IPS-18a (cell line): Measurements from ENCODE around the gene IMPDH2.

Source experiments
- H3K27ac ChIP-seq: one replicate; pipeline ENCODE4 v1.5.1; 2013; ENCODE audit warnings: low read length
- H3K27me3 ChIP-seq: one replicate; pipeline ENCODE4 v1.6.1; 2013; ENCODE audit warnings: mild to moderate bottlenecking, low read length; ENCODE audit not compliant: control insufficient read depth, insufficient read depth
- H3K36me3 ChIP-seq: one replicate; pipeline ENCODE4 v1.6.1; 2013; ENCODE audit warnings: low read depth, low read length; ENCODE audit not compliant: control insufficient read depth
- H3K4me1 ChIP-seq: one replicate; pipeline ENCODE4 v1.6.1; 2013; ENCODE audit warnings: low read depth, low read length; ENCODE audit not compliant: control insufficient read depth
- H3K4me3 ChIP-seq: one replicate; pipeline ENCODE4 v1.5.1; 2013; ENCODE audit warnings: low read length
- H3K9ac ChIP-seq: one replicate; pipeline ENCODE4 v1.6.1; 2013; ENCODE audit warnings: mild to moderate bottlenecking, low read length, moderate library complexity
- H3K9me3 ChIP-seq: one replicate; pipeline ENCODE4 v1.6.1; 2013; ENCODE audit warnings: low read depth, low read length; ENCODE audit not compliant: control insufficient read depth

IMPDH2 gene

DNA sequence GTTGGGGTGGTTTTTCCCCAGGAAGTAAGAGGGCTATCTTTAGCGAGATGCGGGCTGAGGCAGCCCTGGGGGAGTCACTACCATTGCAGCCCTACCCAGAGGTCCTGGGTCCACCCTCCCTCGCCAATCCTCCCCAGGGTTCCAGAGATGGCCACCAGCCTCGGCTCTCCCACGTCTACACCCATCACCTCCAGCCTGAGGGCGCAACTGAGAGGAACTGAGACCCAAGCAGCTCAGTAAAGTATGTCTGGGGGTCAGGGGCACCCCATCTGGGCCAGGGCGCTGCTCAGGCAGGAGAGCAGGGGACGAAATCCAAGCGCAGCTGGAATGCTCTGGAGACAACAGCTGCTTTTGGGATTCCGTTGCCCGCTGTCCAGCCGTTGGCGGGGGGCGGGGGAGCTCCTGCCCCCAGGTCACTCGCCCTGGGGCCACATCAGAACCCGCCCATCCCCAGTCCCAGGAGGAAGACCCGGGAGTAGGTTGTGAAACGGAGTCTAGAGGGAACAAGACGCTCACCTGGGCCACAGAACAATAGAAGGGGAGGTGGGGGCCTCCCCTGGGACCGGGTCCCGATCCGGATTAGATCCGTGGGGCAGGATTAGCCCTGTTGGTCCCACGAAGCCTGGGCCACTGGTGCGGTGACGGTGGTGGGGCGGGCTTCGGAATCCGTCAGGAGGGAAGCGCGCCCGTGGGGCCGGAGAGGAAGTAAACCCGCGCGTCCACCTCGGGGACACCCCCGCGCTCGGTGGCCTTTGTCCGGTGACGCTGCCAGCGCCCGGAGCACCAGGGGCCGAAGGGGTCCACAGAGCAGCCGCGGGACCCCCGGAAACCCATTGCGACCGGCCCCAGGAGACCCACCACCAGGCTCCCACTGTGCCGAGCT is 8.6 kb downstream of the IMPDH2 start:
- Histone ChIP-seq H3K27me3 (no peaks in the 10 kb centered on the region), H3K27ac (peak overlapping the region; percentile 72), H3K4me3 (peak overlapping the region; percentile 67), H3K4me1 (peaks cover 6% of the 10 kb centered on the region), H3K9me3 (no peaks in the 10 kb centered on the region), H3K36me3 (peaks cover 31% of the 10 kb centered on the region), H3K9ac (peak overlapping the region; percentile 89)

GRCh38 chr3:49019941-49020329 is 9.3 kb downstream of the IMPDH2 start:
- H3K36me3 ChIP-seq = peaks cover 31% of the 10 kb centered on the region
- H3K9ac ChIP-seq = peak overlapping the region; percentile 89
- no peaks in the 10 kb centered on the region for H3K27me3 ChIP-seq
- H3K27ac ChIP-seq = no peak overlapping the region
- H3K4me1 ChIP-seq = peaks cover 6% of the 10 kb centered on the region
- H3K4me3 ChIP-seq = peak overlapping the region; percentile 67
- no peaks in the 10 kb centered on the region for H3K9me3 ChIP-seq

DNA sequence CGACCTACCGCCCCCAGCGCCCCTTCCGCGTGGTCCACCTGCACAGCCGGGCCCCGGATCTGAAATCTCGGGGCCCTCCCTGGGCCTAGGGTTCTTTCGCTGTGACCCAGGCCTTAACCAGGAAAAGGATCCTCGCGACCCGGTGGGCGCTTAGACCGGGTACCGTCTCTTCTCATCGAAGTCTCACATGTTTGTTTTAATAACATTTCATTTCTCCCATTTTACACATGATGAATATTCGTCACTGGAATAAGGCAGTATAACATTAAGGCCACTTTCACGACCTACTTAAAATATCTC is 10.5 kb downstream of the IMPDH2 start:
- H3K36me3 ChIP-seq = peaks cover 29% of the 10 kb centered on the region
- peaks cover 6% of the 10 kb centered on the region for H3K4me1 ChIP-seq
- H3K9me3 ChIP-seq = no peaks in the 10 kb centered on the region
- H3K4me3 ChIP-seq = peak overlapping the region; percentile 72
- no peaks in the 10 kb centered on the region for H3K27me3 ChIP-seq
- H3K9ac ChIP-seq = peak overlapping the region; percentile 41
- H3K27ac ChIP-seq = no peak overlapping the region

DNA sequence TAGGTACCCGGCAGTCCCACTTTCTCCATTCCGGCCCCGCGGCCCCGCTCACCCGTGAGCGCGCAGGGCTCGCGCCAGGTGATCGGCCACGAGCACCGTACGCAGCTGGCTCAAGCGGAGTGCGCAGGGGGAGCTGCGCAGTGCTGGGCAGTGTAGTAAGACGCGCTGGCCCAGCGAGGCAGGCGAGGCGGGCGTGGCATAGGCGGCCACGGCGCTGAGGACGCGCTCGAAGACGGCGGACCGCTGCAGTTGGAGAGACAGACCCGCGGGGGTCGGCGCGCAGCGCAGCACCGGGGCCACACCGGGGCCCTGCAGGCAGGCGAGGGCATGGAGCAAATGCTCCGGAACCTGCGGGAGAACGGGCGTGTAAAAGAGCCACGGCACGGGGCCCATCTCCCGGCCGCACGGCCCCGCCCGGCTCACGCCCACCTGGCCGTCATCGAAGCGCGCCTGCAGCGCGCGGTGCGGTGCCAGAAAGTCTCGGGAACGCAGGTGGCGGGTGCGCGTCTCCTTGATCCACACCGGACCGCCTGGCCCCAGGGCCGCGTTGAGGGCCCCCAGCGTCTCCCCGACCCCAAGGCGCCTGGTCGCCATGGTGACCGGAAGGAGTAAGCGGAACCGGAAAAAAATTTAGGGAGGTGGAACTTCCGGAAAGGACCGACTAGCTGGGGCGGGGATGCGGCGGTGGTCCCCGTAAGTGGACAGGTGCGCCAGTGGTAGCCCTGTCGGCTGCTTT is 11.1 kb downstream of the IMPDH2 start, which contains the start of gene DALRD3:
TSS of gene DALRD3 (minus strand) at position 610 of the 736 bp plus-strand sequence. CDS start at position 594, 16 bp downstream.
- H3K4me1 ChIP-seq = peaks cover 6% of the 10 kb centered on the region
- H3K4me3 ChIP-seq = peak within 1 kb of the TSS; percentile 72
- H3K27me3 ChIP-seq = no peaks in the 10 kb centered on the region
- peaks cover 30% of the 10 kb centered on the region for H3K36me3 ChIP-seq
- peak within 1 kb of the TSS; percentile 41 for H3K9ac ChIP-seq
- no peak within 1 kb of the TSS for H3K27ac ChIP-seq
- no peaks in the 10 kb centered on the region for H3K9me3 ChIP-seq

GRCh38 chr3:49017229-49017970 is 11.8 kb downstream of the IMPDH2 start:
- peak overlapping the region; percentile 72 for H3K4me3 ChIP-seq
- peaks cover 6% of the 10 kb centered on the region for H3K4me1 ChIP-seq
- H3K27ac ChIP-seq = no peak overlapping the region
- H3K9ac ChIP-seq = peak overlapping the region; percentile 41
- peaks cover 34% of the 10 kb centered on the region for H3K36me3 ChIP-seq
- no peaks in the 10 kb centered on the region for H3K9me3 ChIP-seq
- no peaks in the 10 kb centered on the region for H3K27me3 ChIP-seq

- no peaks in the 10 kb centered on the region for H3K9me3 ChIP-seq
- no peak overlapping the region for H3K4me3 ChIP-seq
- no peaks in the 10 kb centered on the region for H3K27me3 ChIP-seq
- peaks cover 6% of the 10 kb centered on the region for H3K4me1 ChIP-seq
- no peak overlapping the region for H3K27ac ChIP-seq
- H3K9ac ChIP-seq = no peak overlapping the region
- peaks cover 42% of the 10 kb centered on the region for H3K36me3 ChIP-seq
These were observed 12.6 kb downstream of the IMPDH2 start for GRCh38 chr3:49016414-49017228.

DNA sequence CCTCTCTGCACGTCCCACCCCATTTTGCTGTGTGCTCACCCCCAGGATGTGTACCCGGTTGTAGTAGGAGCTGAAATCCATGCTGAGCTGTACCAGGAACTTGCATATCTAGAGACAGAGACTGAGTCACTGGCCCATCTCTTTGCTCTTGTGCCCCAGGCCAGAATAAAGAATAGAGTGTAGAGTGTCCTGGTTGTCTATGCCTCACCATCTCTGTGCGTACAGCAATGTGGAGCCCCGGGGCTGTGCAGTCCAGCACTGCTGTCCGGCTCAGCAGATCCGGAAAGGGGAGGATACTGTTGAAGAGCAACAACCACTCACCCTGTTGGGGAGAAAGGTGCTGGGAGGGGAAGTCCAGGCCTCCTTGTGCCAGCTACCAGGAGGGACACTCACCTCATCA is 13.4 kb downstream of the IMPDH2 start:
- Histone ChIP-seq H3K4me1 (peaks cover 6% of the 10 kb centered on the region), H3K9ac (no peak overlapping the region), H3K9me3 (no peaks in the 10 kb centered on the region), H3K27ac (no peak overlapping the region), H3K36me3 (peaks cover 47% of the 10 kb centered on the region), H3K4me3 (no peak overlapping the region), H3K27me3 (no peaks in the 10 kb centered on the region)

DNA sequence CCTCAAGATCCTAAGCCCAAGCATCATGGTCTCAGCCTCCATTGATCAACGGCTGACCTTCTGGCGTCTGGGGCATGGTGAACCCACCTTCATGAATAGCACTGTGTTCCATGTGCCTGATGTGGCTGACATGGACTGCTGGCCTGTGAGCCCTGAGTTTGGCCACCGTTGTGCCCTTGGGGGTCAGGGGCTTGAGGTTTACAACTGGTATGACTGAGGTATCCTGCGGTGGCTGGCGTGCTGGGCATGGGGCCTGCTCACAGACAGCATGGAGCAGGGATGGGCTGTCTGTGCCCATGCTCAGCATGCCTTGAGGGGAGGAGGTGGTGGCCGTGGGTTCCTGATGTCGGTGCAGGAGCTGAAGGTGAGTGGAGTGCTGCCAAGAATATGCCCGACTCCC is 14.1 kb downstream of the IMPDH2 start:
- Histone ChIP-seq H3K9ac (no peak overlapping the region), H3K36me3 (peaks cover 47% of the 10 kb centered on the region)

GRCh38 chr3:49013738-49014660 is 15.2 kb downstream of the IMPDH2 start:
- H3K4me1 ChIP-seq = no peaks in the 10 kb centered on the region
- H3K9ac ChIP-seq = no peak overlapping the region
- no peaks in the 10 kb centered on the region for H3K27me3 ChIP-seq
- H3K9me3 ChIP-seq = no peaks in the 10 kb centered on the region
- no peak overlapping the region for H3K27ac ChIP-seq
- no peak overlapping the region for H3K4me3 ChIP-seq
- H3K36me3 ChIP-seq = peaks cover 47% of the 10 kb centered on the region

More for the DNA sequence above, 14.1 kb downstream of the IMPDH2 start:
- Histone ChIP-seq H3K27ac (no peak overlapping the region), H3K4me3 (no peak overlapping the region), H3K9me3 (no peaks in the 10 kb centered on the region), H3K27me3 (no peaks in the 10 kb centered on the region), H3K4me1 (peaks cover 3% of the 10 kb centered on the region)

DNA sequence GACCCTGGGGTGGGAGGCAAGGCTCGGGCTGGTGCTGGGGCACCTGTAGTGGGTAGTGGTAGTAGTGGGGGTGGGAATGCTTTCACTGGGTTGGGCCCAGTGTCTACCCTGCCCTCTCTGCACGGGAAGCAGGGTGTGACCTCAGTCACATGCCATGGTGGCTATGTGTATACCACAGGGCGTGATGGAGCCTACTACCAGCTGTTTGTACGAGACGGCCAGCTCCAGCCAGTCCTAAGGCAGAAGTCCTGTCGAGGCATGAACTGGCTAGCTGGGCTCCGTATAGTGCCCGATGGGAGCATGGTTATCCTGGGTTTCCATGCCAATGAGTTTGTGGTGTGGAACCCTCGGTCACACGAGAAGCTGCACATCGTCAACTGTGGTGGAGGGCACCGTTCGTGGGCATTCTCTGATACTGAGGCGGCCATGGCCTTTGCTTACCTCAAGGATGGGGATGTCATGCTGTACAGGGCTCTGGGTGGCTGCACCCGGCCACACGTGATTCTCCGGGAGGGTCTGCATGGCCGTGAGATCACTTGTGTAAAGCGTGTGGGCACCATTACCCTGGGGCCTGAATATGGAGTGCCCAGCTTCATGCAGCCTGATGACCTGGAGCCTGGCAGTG is 16.0 kb downstream of the IMPDH2 start:
- Histone ChIP-seq H3K4me1 (peaks cover 2% of the 10 kb centered on the region), H3K4me3 (no peak overlapping the region), H3K27ac (no peak overlapping the region), H3K36me3 (peaks cover 47% of the 10 kb centered on the region), H3K9ac (no peak overlapping the region), H3K27me3 (no peaks in the 10 kb centered on the region), H3K9me3 (no peaks in the 10 kb centered on the region)
